GM19043 (cell line): ENCODE measurements around the gene CRTAP.
A peak's percentile ranks its signal among the peaks of the same experiment; 100 is the strongest.
"Not testable (repeated sequence)": the region's sequence is repeated elsewhere in the genome, so short reads cannot be mapped to it uniquely, and the experiment has no call there.

Experiments used
- ATAC-seq: cut with Tn5 transposase; IDR thresholded peaks from one replicate; pipeline ENCODE4 v1.9.1; 2021; ENCODE audit warnings: low read depth; ENCODE audit not compliant: unreplicated experiment

The CRTAP gene

DNA sequence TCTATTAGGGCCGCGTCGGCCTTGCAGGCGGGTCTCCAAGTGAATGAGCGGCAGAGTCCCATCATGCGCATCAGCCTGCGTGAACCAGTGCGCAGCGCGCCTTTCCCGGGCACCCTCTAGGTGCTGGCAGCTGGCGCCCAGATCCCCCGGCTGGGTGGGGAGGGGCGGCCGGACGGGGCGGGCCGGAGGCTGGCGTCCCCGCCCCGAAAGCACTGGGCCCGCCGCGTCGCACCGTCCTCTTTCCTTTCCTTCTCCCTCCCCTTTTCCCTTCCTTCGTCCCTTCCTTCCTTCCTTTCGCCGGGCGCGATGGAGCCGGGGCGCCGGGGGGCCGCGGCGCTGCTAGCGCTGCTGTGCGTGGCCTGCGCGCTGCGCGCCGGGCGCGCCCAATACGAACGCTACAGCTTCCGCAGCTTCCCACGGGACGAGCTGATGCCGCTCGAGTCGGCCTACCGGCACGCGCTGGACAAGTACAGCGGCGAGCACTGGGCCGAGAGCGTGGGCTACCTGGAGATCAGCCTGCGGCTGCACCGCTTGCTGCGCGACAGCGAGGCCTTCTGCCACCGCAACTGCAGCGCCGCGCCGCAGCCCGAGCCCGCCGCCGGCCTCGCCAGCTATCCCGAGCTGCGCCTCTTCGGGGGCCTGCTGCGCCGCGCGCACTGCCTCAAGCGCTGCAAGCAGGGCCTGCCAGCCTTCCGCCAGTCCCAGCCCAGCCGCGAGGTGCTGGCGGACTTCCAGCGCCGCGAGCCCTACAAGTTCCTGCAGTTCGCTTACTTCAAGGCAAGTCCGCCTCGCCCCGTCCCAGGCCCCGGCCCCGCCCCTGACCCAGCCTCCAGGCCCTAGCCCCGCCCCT, at the start of gene CRTAP:
CRTAP (plus strand) TSS at position 243 of the 850 bp plus-strand sequence; CDS start at position 307, 64 bp downstream.
- ATAC-seq = peak; percentile 73

DNA sequence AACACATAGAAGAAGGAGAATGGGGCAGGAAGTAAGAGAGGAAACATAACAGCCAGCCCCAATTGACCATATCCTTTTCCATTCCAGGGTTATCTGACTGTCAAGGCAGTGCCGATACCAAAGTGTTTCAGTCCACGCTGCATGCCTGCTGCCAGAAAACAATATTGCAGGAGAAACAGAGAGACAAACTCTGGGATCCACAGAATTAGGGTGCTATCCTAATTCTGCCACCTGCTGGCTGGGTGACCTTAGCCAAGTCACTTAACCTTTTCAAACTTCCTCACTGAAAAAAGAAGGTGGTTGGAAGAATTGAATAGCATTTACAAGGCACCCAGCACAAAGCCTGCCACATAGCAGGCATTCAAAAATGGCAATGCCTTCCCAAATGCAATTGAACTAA, 48.9 kb upstream of the CRTAP start:
- ATAC-seq = no peak

DNA sequence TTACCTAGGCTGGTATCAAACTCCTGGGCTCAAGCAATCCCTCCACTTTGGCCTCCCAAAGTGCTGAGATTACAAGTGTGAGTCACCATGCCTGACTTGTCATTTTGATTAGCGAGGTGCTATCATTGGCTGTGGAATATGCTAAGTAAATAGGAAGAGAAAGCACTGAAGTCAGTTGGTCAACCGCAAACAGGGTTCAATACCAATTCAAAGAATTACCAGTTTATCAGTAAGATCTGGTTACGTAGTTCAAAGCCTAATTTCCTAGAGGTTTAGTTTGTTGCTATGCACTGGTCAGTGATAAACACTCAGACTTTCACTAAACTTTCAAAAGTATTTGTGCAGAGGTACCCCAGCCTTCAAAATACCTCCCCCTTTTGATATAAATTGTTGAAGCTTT, 46.3 kb upstream of the CRTAP start:
- ATAC-seq = no peak

- ATAC-seq = not testable (repeated sequence)
Measured at GRCh38 chr3:33069862-33070261, 44.0 kb upstream of the CRTAP start.

- ATAC-seq = no peak
Measured at GRCh38 chr3:33071181-33071580, 42.6 kb upstream of the CRTAP start.

- ATAC-seq = no peak
Measured at GRCh38 chr3:33071946-33072345, 41.9 kb upstream of the CRTAP start.

DNA sequence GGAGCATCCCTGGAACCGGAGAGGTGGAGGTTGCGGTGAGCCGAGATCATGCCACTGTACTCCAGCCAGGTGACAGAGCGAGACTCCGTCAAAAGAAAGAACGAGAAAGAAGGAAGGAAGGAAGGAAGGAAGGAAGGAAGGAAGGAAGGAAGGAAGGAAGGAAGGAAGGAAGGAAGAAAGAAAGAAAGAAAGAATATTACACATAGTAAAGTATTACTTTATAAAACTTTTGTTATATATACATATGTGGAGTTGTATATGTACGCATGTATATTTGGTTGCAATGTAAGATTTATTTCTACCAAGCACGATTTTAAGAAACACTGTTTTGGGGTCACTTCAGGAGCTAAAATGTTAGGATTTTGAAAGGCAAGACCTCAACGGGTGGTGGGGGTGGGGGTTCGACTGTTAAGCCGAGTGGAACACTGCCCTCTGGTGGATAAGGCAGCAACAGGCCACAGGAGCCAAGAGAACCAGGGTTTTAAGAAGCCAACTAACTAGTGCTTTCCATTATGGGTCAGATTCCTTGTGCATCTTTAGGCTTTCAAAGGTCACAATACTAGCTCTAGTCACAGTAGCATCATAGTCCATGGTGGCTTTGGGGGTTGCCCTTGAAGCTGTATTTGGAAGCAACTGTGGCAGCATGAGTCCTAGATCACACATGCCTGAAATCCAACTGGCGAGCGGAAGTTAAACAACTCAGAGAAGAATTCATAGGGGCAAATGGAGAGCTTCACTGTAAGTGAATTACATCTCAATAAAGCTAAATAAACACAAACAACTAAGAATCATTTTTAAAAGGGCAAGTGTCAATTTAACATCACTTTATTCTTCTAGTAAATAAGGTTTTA, 39.4 kb upstream of the CRTAP start:
- no peak for ATAC-seq

GRCh38 chr3:33075995-33076394, 37.8 kb upstream of the CRTAP start:
- no peak for ATAC-seq

GRCh38 chr3:33076952-33077351, 36.9 kb upstream of the CRTAP start:
- no peak for ATAC-seq

DNA sequence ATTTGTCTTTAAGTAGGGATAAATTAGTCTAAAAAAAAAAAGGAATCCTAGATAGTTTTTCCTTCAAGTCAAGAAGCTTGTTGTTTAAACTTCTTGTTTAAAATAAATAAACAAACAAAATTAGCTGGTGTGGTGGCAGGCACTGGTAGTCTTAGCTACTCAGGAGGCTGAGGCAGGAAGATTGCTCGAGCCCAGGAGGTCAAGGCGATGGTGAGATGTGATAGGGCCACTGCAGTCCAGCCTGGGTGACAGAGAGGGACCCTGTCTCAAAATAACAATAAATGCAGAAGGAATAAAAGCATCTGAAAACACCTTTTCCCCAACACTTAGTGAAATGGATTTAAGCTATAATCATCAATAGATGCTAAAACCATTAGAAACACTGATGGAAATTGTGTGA, 35.8 kb upstream of the CRTAP start:
- ATAC-seq = no peak

DNA sequence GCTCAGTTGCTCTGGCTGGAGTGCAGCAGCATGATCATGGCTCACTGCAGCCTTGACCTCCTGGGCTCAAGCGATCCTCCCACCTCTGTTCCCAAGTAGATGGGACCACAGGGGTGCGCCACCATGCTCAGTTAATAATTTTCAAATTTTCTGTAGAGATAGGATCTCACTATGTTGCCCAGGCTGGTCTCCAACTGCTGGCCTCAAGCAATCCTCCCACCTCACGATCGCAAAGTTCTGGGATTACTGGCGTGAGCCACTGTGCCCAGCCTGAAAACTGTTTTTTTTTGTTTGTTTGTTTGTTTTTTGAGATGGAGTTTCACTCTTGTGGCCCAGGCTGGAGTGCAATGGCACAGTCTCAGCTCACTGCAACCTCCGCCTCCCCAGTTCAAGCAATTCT, 34.0 kb upstream of the CRTAP start:
- ATAC-seq = not testable (repeated sequence)

- no peak for ATAC-seq
Measured at GRCh38 chr3:33081812-33082211, 32.0 kb upstream of the CRTAP start.

GRCh38 chr3:33083958-33084357, 29.9 kb upstream of the CRTAP start:
- ATAC-seq = no peak

DNA sequence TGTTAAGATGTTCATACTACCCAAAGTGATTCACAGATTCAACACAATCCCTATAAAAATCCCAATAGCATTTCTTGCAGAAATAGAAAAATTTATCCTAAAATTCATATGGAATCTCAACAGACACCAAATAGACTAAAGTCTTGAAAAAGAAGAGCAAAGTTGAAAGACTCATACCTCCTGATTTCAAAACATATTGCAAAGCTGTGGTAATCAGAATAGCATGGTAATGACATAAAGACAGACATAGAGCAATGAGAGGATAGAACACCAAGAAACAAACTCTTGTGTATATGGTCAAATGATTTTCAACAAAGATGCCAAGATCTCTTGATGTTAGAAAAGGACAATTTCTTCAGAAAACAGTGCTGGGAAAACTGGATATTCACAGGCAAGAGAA, 25.1 kb upstream of the CRTAP start:
- no peak for ATAC-seq

DNA sequence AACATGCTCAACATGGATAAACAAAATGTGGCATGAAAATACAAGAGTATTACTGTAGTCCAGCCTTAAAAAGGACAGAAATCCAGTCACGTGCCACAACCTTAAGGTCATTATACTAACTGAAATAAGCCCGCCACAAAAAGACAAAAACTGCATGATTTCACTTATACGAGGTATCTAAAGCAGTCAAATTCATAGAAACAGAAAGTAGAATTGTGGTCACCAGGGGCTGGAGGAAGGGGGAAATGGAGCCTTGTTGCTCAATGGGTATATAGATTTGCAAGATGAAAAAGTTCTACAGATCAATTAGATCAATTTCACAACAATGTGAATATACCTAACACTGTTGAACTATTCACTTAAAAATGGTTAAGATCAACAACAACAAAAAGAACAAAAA, 24.3 kb upstream of the CRTAP start:
- ATAC-seq = peak; percentile 91

DNA sequence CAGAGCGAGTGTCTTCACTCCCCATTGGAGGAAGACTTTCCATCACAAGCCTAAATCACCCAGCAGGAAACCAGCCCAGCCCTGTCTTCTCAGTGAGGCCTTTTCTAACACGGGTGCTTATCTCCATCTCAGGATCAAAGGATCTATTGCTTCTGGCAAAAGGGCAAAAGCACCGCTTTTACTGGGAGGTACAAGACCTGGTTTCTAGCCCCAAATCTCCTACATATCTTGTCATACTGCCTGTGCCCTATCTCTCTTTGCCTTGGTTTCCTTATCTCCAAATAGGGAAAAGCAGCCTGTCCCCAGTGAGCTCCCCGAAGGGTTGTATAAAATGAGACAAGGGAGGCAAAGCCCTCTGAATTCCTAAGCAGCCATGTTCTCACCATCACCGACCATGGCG, 22.1 kb upstream of the CRTAP start:
- no peak for ATAC-seq

DNA sequence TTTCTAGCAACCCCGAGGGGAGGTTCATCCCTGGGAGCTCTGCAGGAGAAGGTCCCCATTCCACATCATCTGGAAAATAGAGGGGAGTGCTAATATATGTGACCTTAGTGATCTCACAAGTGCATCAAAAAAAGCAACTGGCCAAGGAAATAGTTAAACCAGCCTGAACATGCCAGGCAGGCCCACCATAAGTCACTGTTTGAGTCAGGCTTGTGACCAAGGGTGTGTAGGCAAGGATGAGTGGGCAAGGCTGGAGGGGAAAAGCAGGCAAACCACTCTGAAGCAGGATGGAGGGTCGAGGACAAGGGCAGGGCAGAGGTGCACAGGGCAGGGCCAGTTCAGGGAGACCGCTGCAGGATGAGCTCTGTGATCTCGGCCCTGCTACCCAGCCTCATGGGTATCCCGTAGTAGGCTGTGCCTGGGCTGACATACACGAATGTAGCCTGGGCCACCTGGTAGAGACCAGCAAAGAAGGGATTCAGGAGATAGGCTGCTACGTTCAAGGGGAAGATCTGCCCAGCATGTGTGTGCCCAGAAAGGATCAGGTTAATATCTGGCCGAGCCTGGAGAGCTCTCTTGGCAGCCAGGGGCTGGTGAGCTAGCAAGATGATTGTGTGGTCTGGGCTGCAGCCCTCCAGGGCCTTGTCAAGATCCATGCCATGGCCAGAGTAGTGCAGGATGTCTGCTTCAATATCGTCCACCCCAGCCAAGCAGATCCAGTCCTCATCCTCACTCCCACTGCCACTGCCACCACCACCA, 21.1 kb upstream of the CRTAP start:
- ATAC-seq = no peak

DNA sequence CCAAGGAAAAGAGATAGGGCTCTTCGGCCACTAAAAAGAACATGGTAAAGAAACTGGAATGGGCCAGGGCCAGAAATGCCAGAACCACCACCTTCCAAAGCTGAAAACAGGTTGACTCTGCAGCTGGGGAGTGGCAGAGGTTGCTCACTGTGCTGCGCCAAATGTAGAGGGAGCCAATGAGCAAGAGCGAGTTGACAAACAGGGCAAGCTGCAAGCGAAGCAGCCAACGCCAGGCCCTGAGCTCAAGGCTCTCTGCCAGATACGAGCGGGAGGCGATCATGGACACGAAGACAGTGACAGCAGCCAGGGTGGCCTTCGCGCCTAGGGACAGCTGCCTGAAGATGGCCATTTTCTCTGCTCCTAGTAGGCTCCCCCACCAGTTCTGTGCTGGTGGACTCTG, 20.0 kb upstream of the CRTAP start:
- no peak for ATAC-seq

DNA sequence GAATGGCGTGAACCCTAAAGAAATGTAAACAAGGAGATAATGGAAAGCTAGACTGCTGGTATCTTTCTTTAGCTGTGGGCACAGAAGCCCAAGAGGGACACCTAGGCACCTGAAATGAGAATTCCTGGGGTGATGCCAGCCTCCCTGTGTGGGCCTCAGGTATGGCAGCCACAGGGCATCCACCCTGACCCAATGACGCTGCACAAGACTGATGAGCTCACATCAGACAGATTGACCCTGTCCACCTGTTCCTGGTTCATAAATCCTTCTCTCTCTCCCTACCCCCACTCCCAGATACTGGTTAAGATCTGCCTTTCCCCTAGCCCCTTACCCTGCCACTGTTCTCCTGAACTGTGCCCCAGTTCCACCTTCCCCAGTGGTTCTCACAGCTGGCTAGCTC, 18.4 kb upstream of the CRTAP start:
- no peak for ATAC-seq

GRCh38 chr3:33096093-33096868, 17.5 kb upstream of the CRTAP start:
- peak; percentile 39 for ATAC-seq
